HG02852 (cell line): Measurements from ENCODE around the gene RASA2.
"Not testable (repeated sequence)": the region's sequence is repeated elsewhere in the genome, so short reads cannot be mapped to it uniquely, and the experiment has no call there.

Experiments
- ATAC-seq: cut with Tn5 transposase; IDR thresholded peaks from one replicate; pipeline ENCODE4 v1.9.1; 2021; ENCODE audit warnings: mild to moderate bottlenecking, moderate library complexity; ENCODE audit not compliant: unreplicated experiment

The RASA2 gene

GRCh38 chr3:141455603-141456300 is 31.1 kb upstream of the RASA2 start:
- ATAC-seq = no peak

GRCh38 chr3:141456301-141456625 is 30.6 kb upstream of the RASA2 start:
- no peak for ATAC-seq

DNA sequence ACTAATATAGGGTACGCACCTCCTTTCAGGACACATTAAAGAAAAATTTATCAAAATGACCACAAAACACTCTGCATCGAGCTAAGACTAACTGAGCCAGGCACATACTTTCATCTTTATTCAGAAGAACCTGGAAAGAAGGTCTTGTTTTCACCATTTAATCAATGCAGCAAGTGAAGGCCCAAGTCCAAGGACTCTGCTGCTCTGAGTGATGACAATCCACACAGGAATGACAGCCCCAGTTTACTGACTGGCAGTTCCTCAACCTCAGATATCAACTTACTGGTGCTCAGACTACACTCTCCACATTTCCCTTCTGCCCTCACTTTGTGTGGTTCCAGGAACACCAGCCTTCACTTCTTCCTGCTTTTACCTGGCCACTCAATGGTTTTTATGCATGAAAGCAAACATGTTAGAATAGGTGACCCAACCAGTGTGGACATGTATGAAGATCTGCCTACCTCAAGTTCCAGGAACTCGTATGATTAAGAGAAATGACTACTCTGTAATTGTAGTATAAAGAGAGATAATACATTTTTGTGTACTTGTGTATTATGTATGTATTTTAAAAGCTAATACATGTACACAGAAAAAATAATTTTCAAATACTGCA is 29.1 kb upstream of the RASA2 start:
- no peak for ATAC-seq

GRCh38 chr3:141459008-141459407 is 27.8 kb upstream of the RASA2 start:
- ATAC-seq = no peak

GRCh38 chr3:141460097-141460704 is 26.6 kb upstream of the RASA2 start:
- peak; percentile 93 for ATAC-seq

GRCh38 chr3:141462176-141462859 is 24.5 kb upstream of the RASA2 start:
- ATAC-seq = no peak

DNA sequence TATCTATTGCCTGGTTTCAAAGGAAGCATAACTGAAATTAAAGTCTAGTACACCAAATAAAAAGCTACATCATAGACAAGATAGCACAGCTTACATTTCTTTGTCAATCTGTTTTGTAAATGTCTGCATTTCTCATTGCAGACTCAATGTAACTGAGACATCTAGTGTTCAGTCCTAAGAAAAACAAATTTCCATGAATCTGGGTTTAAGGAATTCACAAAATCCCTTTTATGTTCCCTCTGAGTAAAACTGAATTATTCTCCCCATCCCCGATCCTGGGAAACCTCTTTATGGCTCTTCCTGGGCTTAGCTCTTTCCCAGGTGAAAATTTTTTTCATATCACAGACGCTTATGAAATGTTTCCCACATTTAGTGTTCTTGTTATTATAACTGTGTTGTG is 21.6 kb upstream of the RASA2 start:
- no peak for ATAC-seq

GRCh38 chr3:141466633-141467169 is 20.1 kb upstream of the RASA2 start:
- no peak for ATAC-seq

- ATAC-seq = no peak
Measured at GRCh38 chr3:141469720-141470119, 17.1 kb upstream of the RASA2 start.

DNA sequence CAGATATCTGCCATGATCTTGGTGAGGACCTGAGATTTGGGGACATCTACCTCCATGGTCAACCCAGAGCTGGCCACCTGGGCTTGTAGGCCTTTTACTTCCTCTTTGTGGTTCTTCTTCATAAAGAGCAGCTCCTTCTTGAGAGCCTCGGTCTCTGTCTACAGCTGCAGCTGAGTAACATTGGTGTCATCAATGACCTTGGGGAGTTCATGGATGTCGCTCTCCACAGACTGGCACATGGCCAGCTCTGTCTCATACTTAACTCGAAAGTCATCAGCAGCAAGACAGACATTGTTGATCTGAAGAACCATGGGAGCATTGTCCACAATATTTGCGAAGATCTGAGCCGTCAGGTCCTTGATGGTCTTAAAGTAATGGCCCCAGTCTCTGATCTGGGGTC is 15.7 kb upstream of the RASA2 start:
- no peak for ATAC-seq

GRCh38 chr3:141476033-141476432 is 10.8 kb upstream of the RASA2 start:
- ATAC-seq = no peak

DNA sequence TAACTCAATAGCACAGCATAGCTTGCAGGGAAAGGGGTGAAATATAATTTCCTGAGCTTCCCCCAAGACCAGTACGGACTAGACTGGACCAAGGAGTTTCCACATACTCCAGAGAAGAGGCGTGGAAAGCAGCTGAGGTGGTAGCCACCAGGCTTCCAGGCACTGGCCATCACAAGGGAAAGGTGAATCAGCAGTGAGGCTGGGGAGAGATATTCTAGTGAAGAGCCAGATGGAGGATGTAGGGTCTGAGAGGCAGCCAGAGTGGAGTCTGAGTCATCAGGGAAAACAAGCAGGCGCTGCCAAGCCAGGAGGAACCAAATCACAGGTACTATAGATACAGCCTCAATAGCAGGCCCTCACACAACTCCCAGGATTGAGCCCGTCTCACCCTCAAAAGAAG is 9.6 kb upstream of the RASA2 start:
- ATAC-seq = no peak

GRCh38 chr3:141478139-141478538 is 8.7 kb upstream of the RASA2 start:
- ATAC-seq = no peak

DNA sequence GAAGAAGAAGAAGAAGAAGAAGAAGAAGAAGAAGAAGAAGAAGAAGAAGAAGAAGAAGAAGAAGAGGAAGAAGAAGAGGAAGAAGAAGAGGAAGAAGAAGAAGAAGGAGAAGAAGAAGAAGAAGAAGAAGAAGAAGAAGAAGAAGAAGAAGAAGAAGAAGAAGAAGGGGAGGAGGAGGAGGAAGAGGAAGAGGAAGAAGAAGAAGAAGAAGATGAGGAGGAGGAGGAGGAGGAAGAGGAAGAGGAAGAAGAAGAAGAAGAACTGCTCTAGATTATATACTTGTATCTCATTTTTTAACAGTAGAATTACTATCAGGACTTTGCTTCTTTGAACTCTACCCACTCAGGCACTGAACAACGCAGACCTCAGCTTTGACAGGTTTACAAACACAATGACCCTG is 8.0 kb upstream of the RASA2 start:
- not testable (repeated sequence) for ATAC-seq

GRCh38 chr3:141482245-141482922 is 4.4 kb upstream of the RASA2 start:
- no peak for ATAC-seq

- ATAC-seq = no peak
Measured at GRCh38 chr3:141484701-141485287, 2.0 kb upstream of the RASA2 start.

DNA sequence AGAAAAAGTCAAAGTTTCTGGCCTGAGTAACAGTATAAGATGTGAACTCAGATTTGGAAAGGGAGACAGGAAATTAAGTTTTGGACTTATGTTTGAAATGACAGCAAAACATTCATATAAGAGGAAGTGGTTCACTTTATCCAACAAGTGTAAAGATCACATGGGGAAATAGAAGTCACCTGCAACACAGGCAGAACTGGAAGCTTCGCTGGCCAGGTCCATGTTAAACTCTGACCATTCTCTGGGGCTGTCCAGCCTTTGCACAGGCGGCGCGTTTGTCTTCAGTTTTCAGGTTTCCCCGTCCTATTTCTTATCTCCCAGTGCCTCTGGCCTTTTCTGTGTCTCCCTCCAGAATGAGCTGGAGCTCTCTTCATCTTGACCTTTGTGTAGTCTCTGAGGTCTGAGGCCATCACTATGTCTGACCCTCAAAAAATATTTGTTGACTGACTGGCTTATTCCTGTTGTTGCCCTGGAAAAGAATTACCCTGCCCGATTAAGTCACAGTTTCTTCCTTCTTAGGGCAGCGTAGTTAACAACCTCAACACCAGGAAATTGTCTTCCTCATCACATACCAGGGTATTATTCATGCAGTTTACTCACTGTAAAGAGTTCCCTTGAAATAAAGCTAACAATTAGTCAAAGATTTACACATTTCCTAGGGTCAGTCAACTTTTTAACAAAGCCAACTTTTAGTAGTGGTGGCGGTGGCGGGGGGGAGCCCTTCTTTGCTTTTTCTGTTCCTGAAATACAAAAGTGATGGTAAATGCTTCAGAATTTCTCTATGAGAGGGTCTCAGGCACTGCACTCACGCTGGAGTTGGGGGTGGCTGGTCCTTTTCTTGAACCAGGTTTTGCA is 959 bp upstream of the RASA2 start:
- no peak for ATAC-seq

DNA sequence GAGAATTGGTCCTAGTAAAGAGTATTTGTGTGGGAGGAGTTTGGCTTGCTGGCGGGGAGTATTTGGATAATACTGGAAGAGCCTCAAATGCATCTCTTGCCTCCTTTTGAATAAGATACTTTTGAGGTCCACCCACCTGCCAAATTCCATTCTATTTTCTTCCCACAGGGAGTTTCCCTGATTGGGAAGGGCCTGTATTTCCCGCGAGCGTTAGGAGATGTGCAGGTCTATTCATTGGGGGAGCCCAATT is 406 bp upstream of the RASA2 start:
- no peak for ATAC-seq

DNA sequence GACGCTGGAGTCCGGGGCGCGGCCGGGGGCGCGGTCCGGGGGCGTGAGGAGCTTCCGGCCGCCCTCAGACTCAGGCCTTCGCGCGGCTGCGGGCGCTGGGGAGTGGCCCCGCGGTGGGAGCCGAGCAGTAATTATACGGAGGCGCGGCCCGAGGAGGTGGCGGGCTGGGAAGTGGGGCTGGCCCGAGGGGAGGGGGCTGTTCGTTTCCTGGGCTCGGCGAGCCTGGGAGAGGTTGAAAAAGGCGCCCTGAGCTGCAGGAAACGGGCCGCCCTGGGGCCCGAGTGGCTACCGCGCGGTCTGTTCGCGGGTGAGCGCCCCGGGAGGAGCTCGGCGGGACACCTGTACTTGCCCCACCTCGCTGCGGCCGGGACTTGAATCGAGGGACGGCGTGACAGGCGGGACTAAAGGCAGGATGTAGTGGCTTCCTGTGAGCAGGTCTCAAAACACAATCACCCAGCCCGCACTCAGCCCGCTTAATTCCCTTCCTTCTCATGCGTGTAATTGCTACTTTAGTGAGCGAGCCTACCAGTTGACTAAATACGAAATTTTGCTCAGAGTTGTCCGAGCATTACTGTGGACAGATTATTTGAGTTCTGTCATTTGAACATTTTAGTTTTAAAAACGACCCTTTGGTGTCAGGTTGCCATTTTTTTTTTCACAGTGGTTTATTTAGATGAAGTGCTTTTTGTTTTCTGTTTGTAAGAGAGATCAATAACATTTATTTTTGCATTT is 860 bp downstream of the RASA2 start:
- ATAC-seq = peak; percentile 76

- ATAC-seq = no peak
Measured at GRCh38 chr3:141489203-141489602, 2.4 kb downstream of the RASA2 start.
